ENCODE results near the gene BOD1. TPM values are rescaled to one million over a fixed set of nuclear protein-coding genes. Genes with fewer than 3 reads are reported as not detected.

The BOD1 gene
- total RNA-seq, 1 experiment from 2014 or later = 104 TPM

DNA sequence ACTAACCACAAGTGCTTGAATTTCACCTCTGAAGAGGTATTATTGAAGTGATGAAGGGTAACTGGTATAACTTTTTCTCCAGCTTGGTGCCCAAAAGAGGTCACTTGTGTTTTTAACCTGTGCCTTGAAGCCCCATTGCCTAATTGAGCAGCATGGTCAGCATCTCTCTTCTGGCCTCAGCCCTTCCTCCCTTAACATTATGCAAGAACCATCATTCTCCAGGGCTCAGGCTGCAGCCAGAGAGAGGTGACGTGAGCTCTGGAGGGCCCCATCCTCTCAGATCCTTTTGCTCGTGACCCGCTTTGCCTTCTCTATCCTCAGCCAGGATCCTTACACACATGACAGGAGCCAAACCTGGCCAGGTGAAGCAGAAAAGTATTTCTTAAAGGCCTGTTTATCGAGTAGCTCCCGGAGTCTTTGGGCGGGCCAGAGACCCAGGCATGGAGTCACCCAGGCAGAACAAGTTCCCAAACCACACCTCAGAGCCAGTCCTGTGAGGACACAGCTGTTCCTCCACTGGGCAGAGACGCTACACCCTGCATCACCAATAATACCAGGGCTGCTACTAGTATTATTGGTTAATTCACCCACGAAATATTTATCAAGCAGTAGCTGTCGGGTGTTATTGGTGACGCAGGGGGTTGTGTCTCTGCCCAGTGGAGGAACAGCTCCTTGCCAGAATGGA, 29.6 kb upstream of the BOD1 start:
- no peaks in the 10 kb centered on the region for H3K9me3 ChIP-seq (replicated peaks)
- peaks cover 34% of the 10 kb centered on the region for H3K4me1 ChIP-seq
- peak overlapping the region; percentile 82 for H3K27ac ChIP-seq
- H3K36me3 ChIP-seq = no peaks in the 10 kb centered on the region
- DNase-seq = no peak
- H3K27me3 ChIP-seq = no peaks in the 10 kb centered on the region
- H3K4me3 ChIP-seq = no peak overlapping the region

GRCh38 chr5:173645437-173645807, 29.0 kb upstream of the BOD1 start:
- Histone ChIP-seq H3K27ac (peak overlapping the region; percentile 82), H3K4me3 (no peak overlapping the region), H3K9me3 (replicated peaks) (no peaks in the 10 kb centered on the region), H3K36me3 (no peaks in the 10 kb centered on the region), H3K27me3 (no peaks in the 10 kb centered on the region), H3K4me1 (peaks cover 34% of the 10 kb centered on the region)
- DNase-seq = peak; percentile 60 to 80

DNA sequence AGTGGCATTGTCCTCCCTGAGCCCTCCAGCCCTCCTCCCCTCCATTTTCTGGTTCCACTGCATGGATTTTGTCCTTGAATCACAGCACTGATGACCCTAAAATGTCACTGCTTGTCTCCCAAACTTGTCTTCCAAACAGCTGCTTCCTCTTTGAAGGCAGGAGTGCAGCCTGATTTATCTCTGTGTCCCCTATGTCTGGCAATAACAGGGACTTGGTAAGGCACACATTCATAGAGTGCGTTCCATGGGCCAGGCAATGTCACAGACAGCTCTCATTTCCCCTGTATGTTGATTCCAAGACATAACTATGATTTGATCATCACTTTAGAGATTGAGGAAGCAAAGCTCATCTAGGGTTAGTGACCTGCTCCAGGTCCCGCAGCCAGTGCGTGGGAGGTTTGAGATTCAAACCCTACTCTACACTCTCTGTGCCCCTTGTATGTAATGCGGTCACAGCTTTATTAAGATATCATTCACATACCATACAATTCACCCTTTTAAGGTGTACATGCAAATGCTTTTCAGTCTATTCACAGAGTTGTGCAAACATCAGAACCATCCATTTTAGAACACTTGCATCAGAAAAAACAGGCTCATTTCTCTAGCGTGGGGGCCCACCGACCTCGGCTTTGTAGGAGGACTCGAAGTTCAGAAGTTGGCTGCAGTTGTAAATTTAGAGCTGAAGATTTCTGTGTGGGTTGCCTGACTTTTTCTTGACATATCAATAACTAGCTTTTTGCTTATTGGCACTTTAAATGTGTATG, 28.4 kb upstream of the BOD1 start:
- H3K9me3 ChIP-seq (replicated peaks) = no peaks in the 10 kb centered on the region
- peak overlapping the region; percentile 82 for H3K27ac ChIP-seq
- no peaks in the 10 kb centered on the region for H3K36me3 ChIP-seq
- no peaks in the 10 kb centered on the region for H3K27me3 ChIP-seq
- DNase-seq = no peak
- H3K4me3 ChIP-seq = no peak overlapping the region
- H3K4me1 ChIP-seq = peaks cover 34% of the 10 kb centered on the region

DNA sequence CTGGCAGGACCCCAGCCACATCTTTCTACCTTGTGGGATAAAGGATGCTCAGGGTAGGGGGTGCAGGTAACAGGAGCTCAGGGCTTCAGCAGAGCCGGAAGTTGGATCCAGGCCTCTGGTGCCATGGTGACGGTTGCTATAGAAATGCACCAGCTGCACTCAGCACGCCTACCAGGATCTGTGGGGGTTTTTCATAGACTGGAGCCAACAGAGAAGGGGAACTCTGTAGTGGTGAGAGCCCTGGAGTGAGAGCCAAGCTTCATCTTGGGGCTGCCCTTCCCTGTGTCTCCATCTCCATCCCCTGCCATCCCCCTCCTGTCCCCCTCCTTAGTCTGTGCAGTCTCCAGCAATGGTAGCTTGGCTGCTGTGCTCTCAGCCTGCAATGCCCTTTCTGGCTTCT, 27.5 kb upstream of the BOD1 start:
- no peaks in the 10 kb centered on the region for H3K27me3 ChIP-seq
- DNase-seq = peak; percentile 80 to 82
- H3K27ac ChIP-seq = peak overlapping the region; percentile 82; the same call in 1 of the 2 replicates

DNA sequence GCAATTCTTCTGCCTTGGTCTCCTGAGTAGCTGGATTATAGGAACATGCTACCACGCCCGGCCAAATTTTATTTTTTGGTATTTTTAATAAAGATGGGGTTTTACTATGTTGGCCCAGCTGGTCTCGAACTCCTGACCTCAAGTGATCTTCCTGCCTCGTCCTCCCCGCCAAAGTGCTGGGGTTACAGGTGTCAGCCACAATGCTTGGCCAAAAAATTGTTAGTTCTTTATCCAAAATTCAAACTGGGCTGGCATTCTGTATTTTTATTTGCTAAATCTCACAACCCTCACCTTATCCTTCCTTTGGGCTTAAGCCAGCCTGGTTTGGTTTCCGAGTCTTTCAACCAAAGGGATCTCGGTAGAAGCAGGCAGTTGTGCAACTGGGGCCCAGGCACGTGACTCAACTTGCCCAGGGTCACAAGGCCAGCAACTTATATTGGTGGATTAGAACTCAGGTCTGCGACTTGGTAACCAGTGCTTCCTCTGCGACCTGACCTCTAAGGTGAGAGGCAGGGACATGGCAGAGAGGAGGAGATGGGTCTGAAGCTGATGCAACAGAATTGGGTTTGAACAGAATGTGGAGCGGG, 26.5 kb upstream of the BOD1 start:
- no peak for DNase-seq
- no peaks in the 10 kb centered on the region for H3K36me3 ChIP-seq
- no peaks in the 10 kb centered on the region for H3K9me3 ChIP-seq (replicated peaks)
- no peak overlapping the region for H3K27ac ChIP-seq
- H3K27me3 ChIP-seq = no peaks in the 10 kb centered on the region
- H3K4me3 ChIP-seq = no peak overlapping the region
- H3K4me1 ChIP-seq = peaks cover 34% of the 10 kb centered on the region

More for the DNA sequence above, 27.5 kb upstream of the BOD1 start:
- H3K36me3 ChIP-seq = no peaks in the 10 kb centered on the region
- H3K9me3 ChIP-seq (replicated peaks) = no peaks in the 10 kb centered on the region
- H3K4me1 ChIP-seq = peaks cover 34% of the 10 kb centered on the region
- H3K4me3 ChIP-seq = no peak overlapping the region

DNA sequence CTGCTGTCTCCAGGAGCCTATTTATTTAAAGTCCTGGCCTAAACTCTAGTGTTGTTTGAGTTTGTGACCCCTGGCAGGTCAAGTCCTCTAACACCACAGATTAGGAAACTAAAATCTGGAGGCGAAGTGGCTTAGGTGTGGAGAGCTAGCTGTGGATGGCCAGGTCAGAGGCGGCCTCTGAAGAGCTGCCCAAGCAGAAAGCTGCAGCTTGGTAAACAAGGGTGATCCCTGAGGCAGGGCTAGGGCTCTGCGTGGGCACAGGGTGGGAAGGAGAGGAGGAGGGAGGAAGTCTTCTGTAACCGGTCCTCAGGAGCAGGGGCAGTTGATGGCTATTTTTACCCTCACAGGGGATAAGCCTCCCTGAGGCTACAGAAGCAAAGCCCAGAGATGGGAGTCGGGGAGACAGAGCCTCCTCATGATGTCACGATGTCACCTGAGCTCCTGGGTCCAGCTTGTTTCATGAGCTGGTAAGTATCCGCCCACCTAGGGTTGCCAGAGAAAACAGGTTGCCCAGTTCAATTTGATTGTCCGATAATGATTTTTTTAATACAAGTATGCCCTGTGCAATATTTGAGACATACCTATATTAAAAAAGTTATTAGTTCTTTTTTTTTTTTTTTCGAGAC, 25.9 kb upstream of the BOD1 start:
- no peaks in the 10 kb centered on the region for H3K27me3 ChIP-seq
- no peaks in the 10 kb centered on the region; the same call in 1 of the 2 replicates for H3K9me3 ChIP-seq (replicated peaks)
- H3K36me3 ChIP-seq = no peaks in the 10 kb centered on the region
- DNase-seq = no peak
- peaks cover 34% of the 10 kb centered on the region for H3K4me1 ChIP-seq
- no peak overlapping the region for H3K4me3 ChIP-seq
- H3K27ac ChIP-seq = no peak overlapping the region

GRCh38 chr5:173640156-173640804, 23.8 kb upstream of the BOD1 start:
- no peak for DNase-seq
- H3K36me3 ChIP-seq = no peaks in the 10 kb centered on the region
- peaks cover 19% of the 10 kb centered on the region for H3K4me1 ChIP-seq
- no peak overlapping the region for H3K4me3 ChIP-seq
- no peaks in the 10 kb centered on the region; the same call in 1 of the 2 replicates for H3K9me3 ChIP-seq (replicated peaks)
- H3K27me3 ChIP-seq = no peaks in the 10 kb centered on the region
- no peak overlapping the region for H3K27ac ChIP-seq

DNA sequence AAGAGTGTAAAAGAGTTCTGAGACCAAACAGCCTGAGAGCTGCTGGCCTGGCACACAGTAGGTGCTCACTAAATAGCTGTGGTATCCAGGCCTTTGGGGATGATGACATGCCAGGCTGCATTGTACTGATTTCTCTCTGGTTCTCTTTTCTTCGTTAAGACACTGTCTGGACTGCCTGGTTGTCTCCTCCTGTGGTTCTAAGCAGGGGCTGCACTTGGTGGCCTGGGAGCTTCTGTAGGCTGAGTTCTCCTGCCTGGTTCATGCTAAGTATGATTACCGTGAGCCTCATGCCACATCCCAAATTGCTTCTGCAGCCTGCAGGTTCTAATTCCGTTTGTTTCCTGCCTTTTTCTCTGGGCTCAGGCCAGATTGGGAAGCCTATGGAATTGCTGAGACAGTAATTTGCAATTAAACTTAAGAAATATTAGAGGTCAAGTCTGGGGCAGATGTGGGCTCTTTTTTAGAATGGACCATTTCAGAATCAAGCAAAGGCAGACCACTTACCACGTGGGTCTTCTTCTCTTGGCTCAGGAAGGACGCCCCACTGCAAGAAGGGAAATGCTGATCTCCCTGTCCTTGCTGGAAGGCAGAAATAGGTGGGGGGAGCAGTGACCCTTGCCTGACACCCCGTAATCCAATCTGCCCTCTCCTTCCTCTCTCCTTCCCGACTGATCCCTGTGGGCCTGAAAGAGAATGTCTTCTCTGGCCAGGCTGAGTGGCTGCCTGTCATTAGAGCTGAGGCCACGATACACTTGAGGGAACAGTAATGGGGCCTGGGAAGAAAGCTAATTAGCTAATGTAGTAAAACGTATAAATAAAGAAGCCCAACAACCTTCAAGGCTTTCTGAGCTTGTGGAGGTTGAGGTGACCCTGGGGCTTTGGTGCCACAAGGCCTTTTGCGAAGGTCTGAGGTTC, 21.9 kb upstream of the BOD1 start:
- Histone ChIP-seq H3K9me3 (replicated peaks) (no peaks in the 10 kb centered on the region; the same call in 1 of the 2 replicates), H3K27me3 (no peaks in the 10 kb centered on the region), H3K36me3 (no peaks in the 10 kb centered on the region), H3K4me1 (peaks cover 6% of the 10 kb centered on the region), H3K4me3 (no peak overlapping the region), H3K27ac (no peak overlapping the region)
- DNase-seq = no peak

DNA sequence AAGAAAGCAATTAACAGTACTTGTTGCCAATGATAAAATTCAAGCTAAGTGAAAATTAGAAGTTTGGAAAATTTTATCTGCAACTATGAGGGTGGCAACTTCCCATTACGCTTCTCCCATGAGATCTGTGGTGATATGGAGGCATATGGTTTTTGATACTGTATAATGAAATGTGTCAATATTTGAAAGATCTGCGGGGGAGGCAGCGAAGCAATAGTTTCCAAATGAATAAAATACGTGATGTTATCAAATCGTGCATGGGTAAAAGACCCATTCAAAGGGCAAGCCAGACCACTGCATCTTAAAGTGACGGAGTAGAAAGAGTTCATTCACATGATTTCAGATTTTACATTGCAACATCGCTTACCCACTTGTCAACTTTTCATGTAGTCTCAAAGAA, 20.9 kb upstream of the BOD1 start:
- H3K4me1 ChIP-seq = peaks cover 12% of the 10 kb centered on the region
- DNase-seq = no peak
- H3K27me3 ChIP-seq = no peaks in the 10 kb centered on the region
- H3K27ac ChIP-seq = no peak overlapping the region
- H3K9me3 ChIP-seq (replicated peaks) = no peaks in the 10 kb centered on the region; the same call in 1 of the 2 replicates
- no peaks in the 10 kb centered on the region for H3K36me3 ChIP-seq
- no peak overlapping the region for H3K4me3 ChIP-seq

GRCh38 chr5:173634465-173634983, 18.1 kb upstream of the BOD1 start:
- no peak overlapping the region for H3K27ac ChIP-seq
- no peak for DNase-seq
- H3K27me3 ChIP-seq = no peaks in the 10 kb centered on the region
- H3K4me1 ChIP-seq = peaks cover 12% of the 10 kb centered on the region
- no peaks in the 10 kb centered on the region for H3K36me3 ChIP-seq
- no peaks in the 10 kb centered on the region; the same call in 1 of the 2 replicates for H3K9me3 ChIP-seq (replicated peaks)
- H3K4me3 ChIP-seq = no peak overlapping the region

GRCh38 chr5:173633304-173633703, 16.9 kb upstream of the BOD1 start:
- H3K4me1 ChIP-seq = peaks cover 15% of the 10 kb centered on the region
- H3K27ac ChIP-seq = peak overlapping the region; percentile 28; the same call in 1 of the 2 replicates
- no peaks in the 10 kb centered on the region; the same call in 1 of the 2 replicates for H3K9me3 ChIP-seq (replicated peaks)
- no peaks in the 10 kb centered on the region for H3K36me3 ChIP-seq
- peak; percentile 60 to 72 for DNase-seq
- H3K4me3 ChIP-seq = no peak overlapping the region; the same call in 1 of the 2 replicates
- H3K27me3 ChIP-seq = no peaks in the 10 kb centered on the region

DNA sequence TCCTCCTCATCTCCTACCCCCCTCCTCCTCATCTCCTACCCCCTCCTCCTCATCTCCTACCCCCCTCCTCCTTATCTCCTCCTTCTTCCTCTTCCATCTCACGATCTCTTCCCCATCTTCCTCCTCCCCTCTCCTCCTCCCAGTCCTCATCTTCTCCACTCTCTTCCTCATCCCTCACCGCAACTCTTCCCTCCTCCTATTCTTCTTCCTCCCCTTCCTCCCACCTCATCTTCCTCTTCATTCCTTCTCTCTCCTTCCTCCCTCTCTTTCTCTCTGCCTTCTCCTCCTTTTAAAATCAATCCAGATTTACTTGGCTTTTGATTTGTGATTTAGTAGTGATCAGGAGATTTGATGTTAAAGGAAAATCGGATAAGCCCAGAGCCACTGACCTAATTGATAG, 15.0 kb upstream of the BOD1 start:
- DNase-seq = no peak
- Histone ChIP-seq H3K27ac (no peak overlapping the region), H3K4me3 (no peak overlapping the region), H3K27me3 (no peaks in the 10 kb centered on the region), H3K9me3 (replicated peaks) (no peaks in the 10 kb centered on the region), H3K36me3 (no peaks in the 10 kb centered on the region), H3K4me1 (peaks cover 19% of the 10 kb centered on the region)

DNA sequence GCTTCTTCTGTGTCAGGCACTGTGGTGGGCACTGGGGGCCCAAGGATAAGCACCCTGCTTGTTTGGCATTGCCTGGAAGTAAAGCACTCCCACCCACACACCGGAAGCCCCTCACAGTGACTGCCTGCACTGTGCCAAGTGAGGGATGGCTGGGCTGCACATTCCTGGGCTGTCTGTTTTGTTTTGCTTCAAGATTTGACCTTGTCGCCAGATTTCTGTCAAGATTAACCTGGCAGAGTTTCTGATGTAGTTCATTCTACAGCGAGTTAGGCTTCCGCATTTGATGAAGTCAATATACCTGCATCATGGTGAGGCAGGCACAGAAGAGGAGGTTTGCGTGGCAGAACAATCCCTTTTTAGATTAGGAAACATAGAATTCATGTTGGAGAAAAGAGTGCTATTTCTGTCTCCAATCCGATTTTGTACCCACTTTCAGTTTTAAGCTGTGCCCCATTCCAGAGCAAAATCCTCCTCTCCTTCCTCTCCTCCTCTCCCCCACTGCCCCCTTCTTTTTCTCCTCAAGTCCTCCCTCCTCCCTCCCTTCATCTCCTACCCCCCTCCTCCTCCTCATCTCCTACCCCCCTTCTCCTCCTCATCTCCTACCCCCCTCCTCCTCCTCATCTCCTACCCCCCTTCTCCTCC, 14.4 kb upstream of the BOD1 start:
- no peak for DNase-seq
- Histone ChIP-seq H3K36me3 (no peaks in the 10 kb centered on the region), H3K4me3 (no peak overlapping the region), H3K27ac (no peak overlapping the region), H3K9me3 (replicated peaks) (no peaks in the 10 kb centered on the region), H3K4me1 (peaks cover 24% of the 10 kb centered on the region), H3K27me3 (no peaks in the 10 kb centered on the region)
